BE2C (cell line): Measurements from ENCODE around the gene CBFA2T2.

ENCODE experiments used
- DNase-seq: peaks from one replicate; pipeline ENCODE4 v3.0.0-alpha.2; 2020
- H3K27me3 ChIP-seq: fragments of 250-450 bp; sonication (Bioruptor Pico); 2 replicates; pipeline ENCODE4 v1.5.1; 2020; ENCODE audit warnings: mild to moderate bottlenecking
- H3K36me3 ChIP-seq: fragments of 250-450 bp; sonication (Bioruptor Pico); 2 replicates; pipeline ENCODE4 v1.5.1; 2020; ENCODE audit warnings: mild to moderate bottlenecking
- H3K4me1 ChIP-seq: fragments of 250-450 bp; sonication (Bioruptor Pico); 2 replicates; pipeline ENCODE4 v1.5.1; 2020
- H3K4me3 ChIP-seq: 2 replicates; pipeline ENCODE4 v1.5.1; 2011; ENCODE audit warnings: low read depth, low read length
- H3K9me3 ChIP-seq: fragments of 250-450 bp; sonication (Bioruptor Pico); 2 replicates; pipeline ENCODE4 v1.5.1; 2020
- TF ChIP-seq, protein P1 (sequence below): IDR thresholded peaks from 2 replicates; pipeline ENCODE4 v1.5.1; 2012; ENCODE audit warnings: mild to moderate bottlenecking, low read depth, low read length

The CBFA2T2 gene

DNA sequence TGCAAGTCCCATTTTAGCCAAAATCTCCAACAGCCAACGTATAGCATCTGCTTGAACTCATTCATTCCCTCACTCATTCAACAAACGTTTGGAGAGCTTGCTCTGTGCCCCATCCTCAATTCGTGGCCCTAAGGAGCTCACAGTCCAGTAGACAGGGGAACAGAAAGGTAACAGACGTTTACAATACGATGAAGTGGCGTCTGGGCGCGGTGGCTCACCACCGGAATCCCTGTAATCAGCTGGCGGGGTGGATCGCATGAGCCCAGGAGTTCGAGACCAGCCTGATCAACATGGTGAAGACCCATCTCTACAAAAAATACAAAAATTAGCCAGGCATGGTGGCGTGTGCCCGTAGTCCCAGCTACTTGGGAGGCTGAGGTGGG, 197.1 kb downstream of the CBFA2T2 start:
- H3K9me3 ChIP-seq: no peaks in the 10 kb centered on the region
- DNase-seq: no peak
- H3K36me3 ChIP-seq: peaks cover 16% of the 10 kb centered on the region
- peaks cover 13% of the 10 kb centered on the region for H3K4me1 ChIP-seq
- TF ChIP-seq, protein P1, sequence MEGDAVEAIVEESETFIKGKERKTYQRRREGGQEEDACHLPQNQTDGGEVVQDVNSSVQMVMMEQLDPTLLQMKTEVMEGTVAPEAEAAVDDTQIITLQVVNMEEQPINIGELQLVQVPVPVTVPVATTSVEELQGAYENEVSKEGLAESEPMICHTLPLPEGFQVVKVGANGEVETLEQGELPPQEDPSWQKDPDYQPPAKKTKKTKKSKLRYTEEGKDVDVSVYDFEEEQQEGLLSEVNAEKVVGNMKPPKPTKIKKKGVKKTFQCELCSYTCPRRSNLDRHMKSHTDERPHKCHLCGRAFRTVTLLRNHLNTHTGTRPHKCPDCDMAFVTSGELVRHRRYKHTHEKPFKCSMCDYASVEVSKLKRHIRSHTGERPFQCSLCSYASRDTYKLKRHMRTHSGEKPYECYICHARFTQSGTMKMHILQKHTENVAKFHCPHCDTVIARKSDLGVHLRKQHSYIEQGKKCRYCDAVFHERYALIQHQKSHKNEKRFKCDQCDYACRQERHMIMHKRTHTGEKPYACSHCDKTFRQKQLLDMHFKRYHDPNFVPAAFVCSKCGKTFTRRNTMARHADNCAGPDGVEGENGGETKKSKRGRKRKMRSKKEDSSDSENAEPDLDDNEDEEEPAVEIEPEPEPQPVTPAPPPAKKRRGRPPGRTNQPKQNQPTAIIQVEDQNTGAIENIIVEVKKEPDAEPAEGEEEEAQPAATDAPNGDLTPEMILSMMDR: no peak
- no peak overlapping the region for H3K4me3 ChIP-seq
- H3K27me3 ChIP-seq: no peaks in the 10 kb centered on the region

DNA sequence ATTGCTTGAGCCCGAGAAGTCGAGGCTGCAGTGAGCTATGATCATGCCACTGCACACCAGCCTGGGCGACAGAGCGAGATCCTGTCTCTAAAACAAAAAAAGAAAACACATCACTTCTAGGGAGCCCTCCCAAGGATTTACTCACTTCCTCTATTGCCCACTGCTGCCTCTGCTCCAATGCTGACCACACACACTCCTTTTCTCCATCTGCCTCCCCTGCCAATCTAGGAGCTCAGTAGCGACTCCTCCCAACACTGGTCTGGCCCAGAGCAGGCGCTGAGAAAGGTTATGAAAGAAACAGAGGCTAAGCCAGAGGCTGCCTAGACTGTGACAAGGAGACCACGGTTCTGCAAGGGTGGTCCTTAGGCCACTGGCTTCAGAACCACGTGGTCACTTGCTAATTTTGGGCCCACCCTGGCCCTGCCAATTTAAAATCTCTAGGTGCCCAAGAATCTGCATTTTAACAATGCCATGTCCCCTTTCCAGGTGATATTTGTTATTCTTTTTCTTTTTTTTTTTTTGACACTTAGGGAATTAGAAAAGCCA, 197.5 kb downstream of the CBFA2T2 start:
- peaks cover 13% of the 10 kb centered on the region for H3K4me1 ChIP-seq
- no peaks in the 10 kb centered on the region for H3K9me3 ChIP-seq
- no peak overlapping the region for H3K4me3 ChIP-seq
- H3K27me3 ChIP-seq: no peaks in the 10 kb centered on the region
- TF ChIP-seq, protein P1: no peak
- no peak for DNase-seq
- H3K36me3 ChIP-seq: peaks cover 12% of the 10 kb centered on the region

DNA sequence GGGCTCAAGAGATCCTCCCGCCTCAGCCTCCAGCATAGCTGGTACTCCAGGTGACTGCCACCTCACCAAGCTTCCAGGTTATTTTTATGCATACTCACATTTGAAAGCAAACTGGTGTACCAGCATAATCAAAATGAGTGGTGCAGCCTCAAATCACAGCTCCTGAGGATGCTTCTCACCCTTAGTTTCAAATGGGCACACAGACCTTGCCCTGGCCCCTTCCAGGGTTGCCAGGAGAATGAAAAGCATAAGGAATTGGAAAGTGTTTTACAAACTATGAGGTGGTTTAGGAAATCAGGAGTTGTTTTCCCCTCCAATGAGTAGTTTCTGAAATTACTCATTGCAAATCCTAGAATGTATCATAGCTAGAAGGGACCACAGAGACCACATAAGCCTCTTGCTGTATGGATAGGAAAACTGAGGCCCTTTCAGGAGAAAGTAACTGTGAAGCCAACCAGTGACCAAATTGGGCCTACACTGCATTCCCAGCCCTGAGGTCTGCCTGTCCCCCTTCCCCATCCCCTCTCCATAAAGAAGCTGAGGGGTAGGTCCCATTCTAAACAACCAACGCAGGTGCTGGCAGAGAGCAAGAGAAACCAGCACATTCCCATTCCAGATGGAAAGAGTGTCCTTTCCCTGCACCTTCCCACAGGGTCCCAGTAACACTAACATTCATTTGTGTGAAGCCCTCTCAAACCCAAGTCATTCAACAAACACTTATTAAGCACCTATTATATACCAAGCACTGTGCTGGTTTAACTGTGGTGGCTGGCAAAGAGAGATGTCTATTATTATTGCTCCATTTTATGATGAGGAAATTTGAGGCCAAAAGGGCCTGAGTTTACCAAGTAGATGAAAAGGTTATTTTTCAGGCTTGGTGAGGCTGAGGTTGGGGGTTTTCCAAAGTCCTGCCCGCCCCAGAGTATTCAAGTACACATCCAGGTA, 198.4 kb downstream of the CBFA2T2 start:
- TF ChIP-seq, protein P1: no peak
- no peak overlapping the region for H3K4me3 ChIP-seq
- no peak for DNase-seq
- no peaks in the 10 kb centered on the region for H3K27me3 ChIP-seq
- peaks cover 13% of the 10 kb centered on the region for H3K4me1 ChIP-seq
- peaks cover 8% of the 10 kb centered on the region for H3K36me3 ChIP-seq
- H3K9me3 ChIP-seq: no peaks in the 10 kb centered on the region

DNA sequence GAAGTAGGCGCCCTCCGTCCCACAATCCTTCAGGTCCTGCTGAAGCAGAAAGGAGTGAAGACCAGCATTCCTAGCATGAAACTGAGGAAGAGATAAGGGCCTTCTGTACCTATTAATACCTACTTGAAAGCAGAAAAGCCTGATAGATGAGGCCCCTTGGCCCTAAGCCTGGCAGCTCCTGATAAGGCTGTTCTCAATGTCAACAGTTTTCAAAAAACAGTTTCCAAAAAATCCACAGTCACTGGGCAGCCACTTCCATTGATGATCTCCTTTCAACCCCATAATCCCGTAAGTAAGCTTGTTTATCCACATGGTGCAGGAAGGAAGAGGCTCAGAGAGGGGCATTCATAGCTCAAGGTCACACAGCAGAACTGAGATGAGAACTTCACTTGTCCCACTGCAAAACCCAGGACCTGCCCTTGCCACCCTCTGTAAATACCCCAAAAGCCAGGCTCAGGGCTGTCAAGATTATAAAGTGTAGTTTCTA, 199.1 kb downstream of the CBFA2T2 start:
- peaks cover 6% of the 10 kb centered on the region for H3K36me3 ChIP-seq
- H3K27me3 ChIP-seq: no peaks in the 10 kb centered on the region
- H3K4me3 ChIP-seq: no peak overlapping the region
- TF ChIP-seq, protein P1: no peak
- DNase-seq: no peak
- peaks cover 11% of the 10 kb centered on the region for H3K4me1 ChIP-seq
- no peaks in the 10 kb centered on the region for H3K9me3 ChIP-seq

DNA sequence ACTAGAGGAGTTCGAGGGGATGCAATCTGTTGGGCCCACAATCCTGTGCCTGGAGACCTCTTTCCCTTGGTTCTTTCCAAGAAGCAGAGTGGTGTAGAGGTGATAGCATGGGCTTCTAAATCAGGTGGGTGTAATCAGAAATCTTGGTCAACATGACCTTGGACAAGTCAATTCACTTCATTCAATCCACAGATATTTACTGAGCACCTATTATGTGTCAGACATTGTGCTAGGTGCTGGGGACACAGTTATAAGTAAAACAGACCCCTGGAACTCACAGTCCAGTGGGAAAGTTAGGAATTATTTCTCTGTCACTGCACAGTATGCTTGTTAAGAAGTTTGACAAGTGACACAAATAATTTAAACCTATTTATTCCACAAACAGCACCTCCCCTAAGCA, 199.6 kb downstream of the CBFA2T2 start:
- Histone ChIP-seq H3K9me3 (no peaks in the 10 kb centered on the region), H3K4me1 (peaks cover 6% of the 10 kb centered on the region), H3K27me3 (no peaks in the 10 kb centered on the region), H3K36me3 (peaks cover under 1% of the 10 kb centered on the region; the same call in 1 of the 2 replicates), H3K4me3 (no peak overlapping the region)
- no peak for DNase-seq
- TF ChIP-seq, protein P1: no peak

DNA sequence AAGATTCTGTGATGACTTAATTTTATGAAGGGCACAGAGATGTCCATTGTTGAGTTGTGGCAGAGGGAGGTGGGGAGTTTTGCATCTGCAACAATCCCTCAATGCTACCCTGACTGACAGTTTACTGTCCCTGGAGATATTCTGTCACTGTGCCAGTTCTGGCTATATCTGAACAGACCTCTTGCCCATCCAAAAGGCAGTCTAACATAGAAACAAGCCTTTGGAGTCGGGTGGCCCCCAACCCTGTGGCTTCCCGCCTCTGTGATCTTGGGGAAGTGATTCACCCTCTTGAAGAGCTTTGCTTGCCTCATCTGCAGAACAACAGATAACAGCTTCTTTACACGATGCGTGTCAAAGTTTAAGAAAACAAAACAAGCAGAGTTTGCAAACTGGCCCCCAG, 200.1 kb downstream of the CBFA2T2 start:
- no peak overlapping the region for H3K4me3 ChIP-seq
- no peak for DNase-seq
- H3K27me3 ChIP-seq: no peaks in the 10 kb centered on the region
- H3K36me3 ChIP-seq: no peaks in the 10 kb centered on the region
- H3K9me3 ChIP-seq: no peaks in the 10 kb centered on the region
- H3K4me1 ChIP-seq: peaks cover 5% of the 10 kb centered on the region
- TF ChIP-seq, protein P1: no peak
